ENCODE measurements around the gene TAP2.
"Not testable (repeated sequence)": the region's sequence is repeated elsewhere in the genome, so short reads cannot be mapped to it uniquely, and the experiment has no call there.

TAP2 gene

GRCh38 chr6:32836873-32837272 lies 1.7 kb downstream of the TAP2 start:
- in situ Hi-C loops (cut with HindIII; ENCODE audit: low sequenced_read_pairs), result no loop called here

- in situ Hi-C loops (cut with HindIII; ENCODE audit: low sequenced_read_pairs), result no loop called here
Measured at GRCh38 chr6:32835167-32835893, 3.2 kb downstream of the TAP2 start.

GRCh38 chr6:32833664-32834063 lies 4.9 kb downstream of the TAP2 start:
- in situ Hi-C loops (cut with HindIII; ENCODE audit: low sequenced_read_pairs), result no loop called here

- in situ Hi-C loops (cut with HindIII; ENCODE audit: low sequenced_read_pairs), result no loop called here
Measured at GRCh38 chr6:32832535-32832934, 6.0 kb downstream of the TAP2 start.

- in situ Hi-C loops (cut with HindIII; ENCODE audit: low sequenced_read_pairs), result no loop called here
Measured at GRCh38 chr6:32830936-32831335, 7.6 kb downstream of the TAP2 start.

GRCh38 chr6:32830017-32830416 lies 8.5 kb downstream of the TAP2 start:
- in situ Hi-C loops (cut with HindIII; ENCODE audit: low sequenced_read_pairs), result no loop called here

GRCh38 chr6:32829495-32829894 lies 9.0 kb downstream of the TAP2 start:
- in situ Hi-C loops (cut with HindIII; ENCODE audit: low sequenced_read_pairs), result loop anchor here (5.0 kb wide), 1 partner anchor 113 kb away; the partner anchor contains the start of gene HLA-DMB

DNA sequence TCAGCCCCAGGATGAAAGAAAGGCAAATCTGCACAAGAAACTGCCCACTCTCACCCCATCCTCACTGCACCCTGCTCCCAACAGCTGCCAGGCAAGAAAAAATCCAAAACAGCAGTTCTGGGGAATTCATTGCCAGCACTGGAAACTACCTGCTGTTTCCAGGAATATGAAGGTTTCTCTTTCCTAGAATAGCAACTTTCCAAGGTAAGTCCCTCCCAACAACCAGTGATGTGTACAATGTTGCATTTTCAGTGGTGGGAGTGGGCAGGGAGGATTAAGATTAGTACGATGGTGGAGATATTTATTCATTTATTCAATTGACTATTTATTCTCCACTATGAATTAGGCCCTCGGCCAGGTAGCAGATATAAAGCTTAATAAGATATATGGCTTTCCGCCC lies 11.5 kb downstream of the TAP2 start:
- in situ Hi-C loops (cut with HindIII; ENCODE audit: low sequenced_read_pairs), result loop anchor here (5.0 kb wide), 1 partner anchor 115 kb away; the partner anchor contains the start of gene HLA-DMB

GRCh38 chr6:32825966-32826365 lies 12.6 kb downstream of the TAP2 start:
- in situ Hi-C loops (cut with HindIII; ENCODE audit: low sequenced_read_pairs), result loop anchor here (5.0 kb wide), 1 partner anchor 116 kb away; the partner anchor contains the start of gene HLA-DMB

DNA sequence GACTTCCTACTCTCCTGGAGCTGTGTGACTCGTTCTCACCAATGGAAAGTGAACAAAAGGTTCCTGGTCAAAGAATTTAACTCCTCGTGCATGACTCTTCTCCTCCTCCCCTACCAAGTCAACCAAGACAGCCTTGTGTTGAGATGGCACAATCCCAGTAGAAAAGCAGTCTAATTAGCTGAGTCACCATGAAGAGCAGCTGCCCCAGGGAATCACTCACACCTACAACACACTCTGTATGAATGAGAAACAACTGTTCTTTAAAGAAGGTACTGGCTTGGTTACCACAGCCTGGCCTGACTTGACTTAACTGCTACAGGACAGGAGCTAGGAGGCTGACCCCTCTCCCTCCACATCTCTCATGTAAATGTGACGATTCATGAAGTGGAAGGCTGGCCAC lies 18.8 kb downstream of the TAP2 start:
- in situ Hi-C loops (cut with HindIII; ENCODE audit: low sequenced_read_pairs), result no loop called here

GRCh38 chr6:32818867-32819266 lies 19.7 kb downstream of the TAP2 start:
- in situ Hi-C loops (cut with HindIII; ENCODE audit: low sequenced_read_pairs), result no loop called here

GRCh38 chr6:32816746-32817204 lies 21.8 kb downstream of the TAP2 start, which contains the start of gene HLA-DOB:
Gene HLA-DOB (minus strand): TSS chr6:32817002. CDS start chr6:32816951, 51 bp downstream.
- in situ Hi-C loops (cut with HindIII; ENCODE audit: low sequenced_read_pairs), result no loop called here

DNA sequence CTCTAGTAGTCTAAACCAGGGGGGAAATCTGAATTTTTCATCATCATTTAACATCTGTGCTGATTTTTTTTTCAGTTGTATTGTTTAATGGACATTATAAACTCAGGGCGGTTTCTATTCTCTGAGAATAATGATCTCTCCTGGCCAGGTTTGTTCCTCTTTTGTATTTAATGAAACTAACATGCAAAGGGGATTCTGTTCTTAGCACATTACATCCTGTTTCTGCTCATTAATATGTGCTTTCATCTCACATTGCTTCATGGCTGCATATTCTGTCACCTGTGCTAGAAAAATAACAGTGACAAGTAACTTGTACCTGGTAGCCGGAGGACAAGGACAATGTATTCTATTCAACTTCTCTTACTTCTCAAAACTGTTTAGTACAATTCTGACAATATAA lies 22.5 kb downstream of the TAP2 start:
- in situ Hi-C loops (cut with HindIII; ENCODE audit: low sequenced_read_pairs), result no loop called here

GRCh38 chr6:32815115-32815514 lies 23.4 kb downstream of the TAP2 start:
- in situ Hi-C loops (cut with HindIII; ENCODE audit: low sequenced_read_pairs), result no loop called here

DNA sequence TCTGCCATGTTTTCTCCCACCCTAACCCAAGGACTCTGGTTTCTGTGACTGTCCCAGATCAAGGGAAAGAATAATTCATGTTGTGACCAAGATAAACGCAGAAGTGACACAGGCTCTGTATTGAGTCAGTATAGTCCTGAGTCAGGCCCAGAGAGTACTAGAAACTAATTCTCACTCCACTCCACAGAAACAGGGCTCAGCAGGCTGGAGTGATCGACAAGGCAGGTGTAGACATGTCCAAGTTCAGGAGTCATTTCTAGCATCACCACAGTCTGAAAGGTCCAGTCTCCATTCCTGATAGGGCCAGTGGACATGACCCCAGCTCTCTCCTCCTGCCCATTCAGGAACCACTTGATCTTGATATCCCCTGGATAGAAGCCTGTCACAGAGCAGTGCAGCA lies 24.4 kb downstream of the TAP2 start:
- in situ Hi-C loops (cut with HindIII; ENCODE audit: low sequenced_read_pairs), result no loop called here

- in situ Hi-C loops (cut with HindIII; ENCODE audit: low sequenced_read_pairs), result no loop called here
Measured at GRCh38 chr6:32809171-32809570, 29.4 kb downstream of the TAP2 start.

DNA sequence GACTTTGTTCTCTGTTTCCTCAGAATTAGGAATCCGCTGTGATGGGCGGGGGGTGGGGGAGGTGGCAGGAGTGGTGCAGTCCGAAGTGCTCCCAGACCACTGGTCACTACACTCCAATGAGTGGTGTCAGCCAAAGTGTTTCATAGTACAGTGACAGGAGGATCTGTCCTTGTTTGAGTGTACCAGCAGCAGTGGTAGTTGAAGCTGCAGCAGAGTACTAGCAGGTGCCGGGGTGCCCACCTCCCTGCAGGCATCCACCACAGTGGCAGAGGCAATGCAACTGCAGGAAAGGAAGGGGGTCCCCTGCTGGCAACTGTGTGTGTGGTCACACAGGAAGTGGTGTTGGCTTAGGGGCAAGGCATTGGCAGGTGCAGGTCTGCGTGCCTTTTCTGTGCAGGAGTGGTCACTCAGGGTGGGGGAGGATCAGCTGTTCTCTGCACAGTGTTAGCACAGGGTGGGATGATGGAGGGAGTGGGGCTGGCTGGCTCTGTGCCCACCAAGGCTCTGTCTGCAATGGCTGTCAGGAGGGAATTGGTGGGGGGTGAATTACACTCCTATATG lies 31.4 kb downstream of the TAP2 start:
- in situ Hi-C loops (cut with HindIII; ENCODE audit: low sequenced_read_pairs), result no loop called here

- in situ Hi-C loops (cut with HindIII; ENCODE audit: low sequenced_read_pairs), result not testable (repeated sequence)
Measured at GRCh38 chr6:32805404-32805803, 33.1 kb downstream of the TAP2 start.

DNA sequence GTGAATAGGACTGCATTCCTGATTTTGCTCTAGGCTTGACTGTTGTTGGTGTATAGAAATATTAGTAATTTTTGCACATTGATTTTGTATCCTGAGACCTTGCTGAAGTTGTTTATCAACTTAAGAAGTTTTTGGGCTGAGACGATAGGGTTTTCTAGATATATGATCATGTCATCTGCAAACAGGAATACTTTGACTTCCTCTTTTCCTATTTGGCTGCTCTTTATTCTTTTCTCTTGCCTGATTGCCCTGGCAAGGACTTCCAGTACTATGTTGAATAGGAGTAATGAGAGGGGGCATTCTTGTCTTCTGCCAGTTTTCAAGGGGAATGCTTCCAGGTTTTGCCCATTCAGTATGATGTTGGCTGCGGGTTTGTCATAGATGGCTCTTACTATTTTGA lies 35.1 kb downstream of the TAP2 start:
- in situ Hi-C loops (cut with HindIII; ENCODE audit: low sequenced_read_pairs), result no loop called here

GRCh38 chr6:32799740-32800139 lies 38.8 kb downstream of the TAP2 start:
- in situ Hi-C loops (cut with HindIII; ENCODE audit: low sequenced_read_pairs), result loop anchor here (5.0 kb wide), 1 partner anchor 72 kb away; no protein-coding TSS in a partner anchor

GRCh38 chr6:32799168-32799567 lies 39.4 kb downstream of the TAP2 start:
- in situ Hi-C loops (cut with HindIII; ENCODE audit: low sequenced_read_pairs), result loop anchor here (5.0 kb wide), 1 partner anchor 72 kb away; no protein-coding TSS in a partner anchor

Data from endothelial cell of hepatic sinusoid (primary cell).